DOHH2 (cell line): ENCODE data around the gene KCNN4.
A peak's percentile ranks its signal among the peaks of the same experiment; 100 is the strongest.

Experiments
- H3F3A ChIP-seq: fragments of 200-600 bp; sonication (generic), shearing (Covaris generic); 2 replicates; pipeline ENCODE4 v1.6.0; 2016; ENCODE audit warnings: antibody characterized with exemption, mild to moderate bottlenecking; ENCODE audit not compliant: control insufficient read depth, insufficient read depth
- H3K27ac ChIP-seq: fragments of 200-600 bp; sonication (generic); 2 replicates; pipeline ENCODE4 v1.5.1; 2014; ENCODE audit warnings: low read depth, mild to moderate bottlenecking, low read length, moderate library complexity
- H3K27me3 ChIP-seq: fragments of 200-600 bp; sonication (generic); 2 replicates; pipeline ENCODE4 v1.6.1; 2014; ENCODE audit warnings: mild to moderate bottlenecking, low read length, mixed read lengths; ENCODE audit not compliant: control insufficient read depth
- H3K36me3 ChIP-seq: fragments of 200-600 bp; sonication (generic); 2 replicates; pipeline ENCODE4 v1.6.1; 2014; ENCODE audit warnings: mild to moderate bottlenecking, low read length, moderate library complexity, mixed read lengths; ENCODE audit not compliant: control insufficient read depth
- H3K4me1 ChIP-seq: fragments of 200-600 bp; sonication (generic); 2 replicates; pipeline ENCODE4 v1.6.1; 2014; ENCODE audit warnings: mild to moderate bottlenecking, low read length, mixed read lengths; ENCODE audit not compliant: control insufficient read depth
- H3K4me2 ChIP-seq: fragments of 200-600 bp; sonication (generic); 2 replicates; pipeline ENCODE4 v1.6.0; 2014; ENCODE audit warnings: mild to moderate bottlenecking, low read length, moderate library complexity
- H3K4me3 ChIP-seq: fragments of 200-600 bp; sonication (generic); 2 replicates; pipeline ENCODE4 v1.5.1; 2014; ENCODE audit warnings: mild to moderate bottlenecking, low read length, mixed read lengths
- H3K79me2 ChIP-seq: fragments of 200-600 bp; sonication (generic); 2 replicates; pipeline ENCODE4 v1.6.1; 2014; ENCODE audit warnings: mild to moderate bottlenecking, low read length, mixed read lengths; ENCODE audit not compliant: control insufficient read depth
- H3K9me2 ChIP-seq: fragments of 200-600 bp; sonication (generic); replicated peaks from 2 replicates; pipeline ENCODE4 v1.6.1; 2014; ENCODE audit warnings: mild to moderate bottlenecking, low read length, mixed read lengths; ENCODE audit not compliant: control insufficient read depth
- H3K9me3 ChIP-seq: fragments of 200-600 bp; sonication (generic); 2 replicates; pipeline ENCODE4 v1.6.1; 2014; ENCODE audit warnings: antibody characterized with exemption, low read length, mixed read lengths; ENCODE audit not compliant: control insufficient read depth, insufficient read depth
- H4K20me1 ChIP-seq: fragments of 200-600 bp; sonication (generic); 2 replicates; pipeline ENCODE4 v1.6.0; 2014; ENCODE audit warnings: low read depth, mild to moderate bottlenecking, antibody characterized with exemption, low read length, moderate library complexity; ENCODE audit not compliant: control insufficient read depth, insufficient read depth
- EZH2phosphoT487 ChIP-seq: fragments of 200-600 bp; sonication (generic); IDR thresholded peaks from 2 replicates; pipeline ENCODE4 v1.6.1; 2017; ENCODE audit warnings: borderline replicate concordance, mild to moderate bottlenecking, antibody characterized with exemption, low read length, moderate library complexity, mixed read lengths
- TF ChIP-seq, protein P1 (sequence below): fragments of 200-600 bp; sonication (generic); IDR thresholded peaks from one replicate; pipeline ENCODE4 v1.5.1; 2014; ENCODE audit warnings: antibody characterized with exemption, mild to moderate bottlenecking, low read depth, low read length; ENCODE audit not compliant: poor library complexity, severe bottlenecking

KCNN4 gene

DNA sequence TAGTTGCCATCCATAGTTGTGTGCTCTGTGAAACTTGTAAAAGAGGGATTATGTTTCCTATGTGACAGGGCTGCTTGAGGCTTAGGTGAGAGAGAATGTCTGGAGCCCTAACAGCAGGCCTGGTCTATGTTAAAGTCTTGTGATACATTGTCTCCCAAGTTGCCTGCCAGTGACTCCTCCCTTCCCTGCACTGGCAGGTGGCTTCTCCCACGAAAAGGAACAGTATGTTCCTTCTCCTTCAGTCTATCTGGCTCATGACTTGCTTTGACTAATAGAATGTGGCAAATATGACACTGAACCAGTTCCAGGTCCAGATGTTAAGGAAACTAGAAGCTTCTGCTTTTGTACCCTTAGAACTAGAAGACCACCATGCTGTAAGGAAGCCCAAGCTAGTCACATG is 5.9 kb upstream of the KCNN4 start:
- Histone ChIP-seq H3K27me3 (no peaks in the 10 kb centered on the region), H3K4me1 (peaks cover 38% of the 10 kb centered on the region), H3K4me2 (no peak overlapping the region), H3K36me3 (no peaks in the 10 kb centered on the region), H4K20me1 (no peaks in the 10 kb centered on the region), H3K27ac (no peak overlapping the region), H3K79me2 (peaks cover 7% of the 10 kb centered on the region), H3K9me2 (no peaks in the 10 kb centered on the region), H3F3A (peaks cover 13% of the 10 kb centered on the region), H3K9me3 (no peaks in the 10 kb centered on the region), H3K4me3 (no peak overlapping the region)
- no peak for TF ChIP-seq EZH2phosphoT487
- TF ChIP-seq, protein P1, sequence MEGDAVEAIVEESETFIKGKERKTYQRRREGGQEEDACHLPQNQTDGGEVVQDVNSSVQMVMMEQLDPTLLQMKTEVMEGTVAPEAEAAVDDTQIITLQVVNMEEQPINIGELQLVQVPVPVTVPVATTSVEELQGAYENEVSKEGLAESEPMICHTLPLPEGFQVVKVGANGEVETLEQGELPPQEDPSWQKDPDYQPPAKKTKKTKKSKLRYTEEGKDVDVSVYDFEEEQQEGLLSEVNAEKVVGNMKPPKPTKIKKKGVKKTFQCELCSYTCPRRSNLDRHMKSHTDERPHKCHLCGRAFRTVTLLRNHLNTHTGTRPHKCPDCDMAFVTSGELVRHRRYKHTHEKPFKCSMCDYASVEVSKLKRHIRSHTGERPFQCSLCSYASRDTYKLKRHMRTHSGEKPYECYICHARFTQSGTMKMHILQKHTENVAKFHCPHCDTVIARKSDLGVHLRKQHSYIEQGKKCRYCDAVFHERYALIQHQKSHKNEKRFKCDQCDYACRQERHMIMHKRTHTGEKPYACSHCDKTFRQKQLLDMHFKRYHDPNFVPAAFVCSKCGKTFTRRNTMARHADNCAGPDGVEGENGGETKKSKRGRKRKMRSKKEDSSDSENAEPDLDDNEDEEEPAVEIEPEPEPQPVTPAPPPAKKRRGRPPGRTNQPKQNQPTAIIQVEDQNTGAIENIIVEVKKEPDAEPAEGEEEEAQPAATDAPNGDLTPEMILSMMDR = no peak

DNA sequence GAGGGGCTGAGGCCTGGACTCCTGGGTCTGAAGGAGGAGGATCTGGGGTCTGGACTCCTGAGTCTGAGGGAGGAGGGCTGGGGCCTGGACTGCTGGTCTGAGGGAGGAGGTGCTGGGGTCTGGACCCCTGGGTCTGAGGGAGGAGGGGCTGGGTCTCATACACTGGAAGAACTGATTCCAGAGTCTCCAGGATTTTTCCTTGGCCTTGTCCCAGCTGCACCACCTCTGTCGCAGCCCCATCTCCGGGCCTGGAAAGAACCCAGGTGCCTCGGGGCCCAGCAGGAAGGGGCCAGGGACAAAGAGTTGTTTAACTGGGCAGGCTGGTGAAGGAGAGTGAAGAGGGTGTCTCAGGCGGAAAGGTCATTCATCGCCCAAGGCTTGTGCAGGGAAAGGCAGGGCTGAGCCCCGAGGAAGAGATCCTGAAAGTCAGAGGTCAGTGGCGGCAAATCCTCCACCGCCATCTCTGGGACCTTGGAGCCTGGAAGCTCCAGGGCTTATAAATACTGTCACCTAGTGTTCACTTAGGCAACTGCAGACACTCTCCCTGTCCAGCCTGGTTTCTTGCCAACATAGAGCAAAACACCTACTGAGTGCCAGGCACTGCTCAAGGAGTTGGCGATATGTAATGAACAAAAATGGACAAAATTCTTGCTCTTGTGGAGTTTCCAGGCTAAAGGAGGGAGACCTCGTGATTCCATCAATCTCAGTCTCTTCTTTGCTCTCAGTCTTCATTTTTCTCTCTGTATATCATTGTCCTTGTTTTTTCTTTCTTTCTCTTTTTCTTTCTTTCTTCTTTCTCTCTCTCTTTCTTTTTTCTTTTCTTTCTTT is 4.4 kb upstream of the KCNN4 start:
- H3K4me1 ChIP-seq = peaks cover 50% of the 10 kb centered on the region
- peak overlapping the region; percentile 90 for H3K4me2 ChIP-seq
- H3K27ac ChIP-seq = peak overlapping the region; percentile 95

DNA sequence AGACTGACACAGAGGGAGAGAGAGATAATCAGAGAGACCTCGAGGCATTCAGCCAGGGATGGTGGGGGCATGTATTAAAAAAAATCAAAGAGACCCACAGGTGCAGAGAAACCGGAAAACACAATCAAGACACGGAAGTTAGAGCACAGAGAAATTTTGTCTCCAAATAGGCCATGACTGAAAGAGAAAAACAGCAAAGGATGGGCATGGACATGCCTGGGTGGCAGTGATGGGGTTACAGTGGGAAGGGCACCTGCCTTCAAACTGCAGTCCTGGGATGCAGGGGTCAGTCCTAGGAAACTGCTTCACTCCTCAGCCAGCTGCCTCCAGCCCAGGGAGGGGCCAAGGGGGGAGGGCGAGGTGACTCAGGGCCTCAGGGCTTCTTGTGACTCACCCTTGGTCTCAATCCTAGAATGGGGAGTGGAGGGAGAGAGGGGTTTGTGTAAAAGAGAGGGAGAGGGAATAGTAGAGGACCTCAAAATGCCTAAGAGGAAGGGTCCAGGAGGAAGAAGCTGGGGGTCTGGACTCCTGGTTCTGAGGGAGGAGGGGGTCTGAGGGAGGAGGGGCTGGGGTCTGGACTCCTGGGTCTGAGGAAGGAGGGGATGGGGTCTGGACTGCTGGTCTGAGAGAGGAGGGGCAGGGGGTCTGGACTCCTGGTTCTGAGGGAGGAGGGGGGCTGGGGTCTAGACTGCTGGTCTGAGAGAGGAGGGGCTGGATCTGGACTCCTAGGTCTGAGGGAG is 3.6 kb upstream of the KCNN4 start:
- H3K4me3 ChIP-seq = peak overlapping the region; percentile 94
- peak overlapping the region; percentile 90 for H3K4me2 ChIP-seq
- H3F3A ChIP-seq = peaks cover 17% of the 10 kb centered on the region
- H4K20me1 ChIP-seq = no peaks in the 10 kb centered on the region
- peaks cover 29% of the 10 kb centered on the region for H3K79me2 ChIP-seq
- TF ChIP-seq EZH2phosphoT487 = no peak
- TF ChIP-seq, protein P1 = no peak
- H3K36me3 ChIP-seq = peaks cover 3% of the 10 kb centered on the region
- H3K27me3 ChIP-seq = no peaks in the 10 kb centered on the region
- H3K9me3 ChIP-seq = no peaks in the 10 kb centered on the region
- peaks cover 53% of the 10 kb centered on the region for H3K4me1 ChIP-seq
- peak overlapping the region; percentile 95 for H3K27ac ChIP-seq
- H3K9me2 ChIP-seq = no peaks in the 10 kb centered on the region

More for the DNA sequence above, 4.4 kb upstream of the KCNN4 start:
- TF ChIP-seq, protein P1 = peak; percentile 97
- no peak for TF ChIP-seq EZH2phosphoT487
- Histone ChIP-seq H3K9me3 (no peaks in the 10 kb centered on the region), H3K9me2 (no peaks in the 10 kb centered on the region), H3F3A (peaks cover 17% of the 10 kb centered on the region), H3K27me3 (no peaks in the 10 kb centered on the region), H3K4me3 (peak overlapping the region; percentile 94), H3K36me3 (no peaks in the 10 kb centered on the region), H4K20me1 (no peaks in the 10 kb centered on the region), H3K79me2 (peaks cover 22% of the 10 kb centered on the region)
